ENCODE data around the gene SHROOM4.

The SHROOM4 gene

GRCh38 chrX:50705042-50705441 lies 109.0 kb downstream of the SHROOM4 start:
- DNase-seq (ENCODE audit: low spot score) = no peak

- no peak for DNase-seq (ENCODE audit: low spot score)
These were observed 109.6 kb downstream of the SHROOM4 start for GRCh38 chrX:50704360-50704759.

GRCh38 chrX:50700921-50701320 lies 113.1 kb downstream of the SHROOM4 start:
- DNase-seq (ENCODE audit: low spot score) = no peak

GRCh38 chrX:50698944-50699343 lies 115.0 kb downstream of the SHROOM4 start:
- DNase-seq (ENCODE audit: low spot score) = no peak

- peak; percentile 49 for DNase-seq (ENCODE audit: low spot score)
These were observed 116.3 kb downstream of the SHROOM4 start for GRCh38 chrX:50697691-50698090.

- DNase-seq (ENCODE audit: low spot score) = peak; percentile 58
These were observed 122.2 kb downstream of the SHROOM4 start for GRCh38 chrX:50691820-50692219.

GRCh38 chrX:50684871-50685270 lies 129.1 kb downstream of the SHROOM4 start:
- no peak for DNase-seq (ENCODE audit: low spot score)

- DNase-seq (ENCODE audit: low spot score) = no peak
These were observed 133.0 kb downstream of the SHROOM4 start for GRCh38 chrX:50680990-50681389.

- no peak for DNase-seq (ENCODE audit: low spot score)
These were observed 136.2 kb downstream of the SHROOM4 start for GRCh38 chrX:50677789-50678188.

GRCh38 chrX:50671661-50672060 lies 142.3 kb downstream of the SHROOM4 start:
- no peak for DNase-seq (ENCODE audit: low spot score)

GRCh38 chrX:50668860-50669259 lies 145.1 kb downstream of the SHROOM4 start:
- no peak for DNase-seq (ENCODE audit: low spot score)

- DNase-seq (ENCODE audit: low spot score) = no peak
These were observed 165.8 kb downstream of the SHROOM4 start for GRCh38 chrX:50648156-50648555.

- DNase-seq (ENCODE audit: low spot score) = no peak
These were observed 169.5 kb downstream of the SHROOM4 start for GRCh38 chrX:50644496-50644895.

GRCh38 chrX:50643525-50644137 lies 170.4 kb downstream of the SHROOM4 start:
- DNase-seq (ENCODE audit: low spot score) = no peak

GRCh38 chrX:50638123-50638522 lies 175.9 kb downstream of the SHROOM4 start:
- DNase-seq (ENCODE audit: low spot score) = no peak

GRCh38 chrX:50635817-50636365 lies 178.1 kb downstream of the SHROOM4 start:
- no peak for DNase-seq (ENCODE audit: low spot score)

GRCh38 chrX:50635162-50635561 lies 178.8 kb downstream of the SHROOM4 start:
- DNase-seq (ENCODE audit: low spot score) = no peak

GRCh38 chrX:50629774-50630173 lies 184.2 kb downstream of the SHROOM4 start:
- DNase-seq (ENCODE audit: low spot score) = no peak

- DNase-seq (ENCODE audit: low spot score) = no peak
These were observed 186.3 kb downstream of the SHROOM4 start for GRCh38 chrX:50627696-50628095.

GRCh38 chrX:50626432-50626831 lies 187.6 kb downstream of the SHROOM4 start:
- DNase-seq (ENCODE audit: low spot score) = no peak

- DNase-seq (ENCODE audit: low spot score) = no peak
These were observed 191.2 kb downstream of the SHROOM4 start for GRCh38 chrX:50622751-50623150.

GRCh38 chrX:50618788-50619558 lies 195.0 kb downstream of the SHROOM4 start:
- no peak for DNase-seq (ENCODE audit: low spot score)

GRCh38 chrX:50617183-50617582 lies 196.8 kb downstream of the SHROOM4 start:
- DNase-seq (ENCODE audit: low spot score) = no peak
